Endothelial cell of umbilical vein (primary cell): ENCODE results near the gene ENDOD1. TPM values are rescaled to one million over a fixed set of nuclear protein-coding genes. Genes with fewer than 3 reads are reported as not detected.

Experiments used
- BruUV-seq: library from RNA; stranded (reverse); fragments of 400-500 nt; replicated peaks from 2 replicates; lab custom pipeline; 2021; lab: Mats Ljungman, UMichigan
- CTCF ChIA-PET: fragments of 300-600, 350-600 bp; sonication (Branson Sonifier 250); formaldehyde crosslinking; loops from one replicate; lab custom pipeline; 2021; ENCODE audit warnings: antibody characterized with exemption, inconsistent platforms; lab: Charles Lee
- POLR2A ChIA-PET: fragments of 300-600, 350-600 bp; sonication (Branson Sonifier 250); formaldehyde crosslinking; loops from one replicate; lab custom pipeline; 2021; ENCODE audit warnings: antibody characterized with exemption, inconsistent platforms; lab: Charles Lee
- DNase-seq: peaks from one replicate; pipeline ENCODE4 v3.0.0-alpha.2; 2011; ENCODE audit warnings: low read depth, low spot score
- FAIRE-seq: peaks from 2 replicates; lab custom pipeline; 2011; peaks lifted over from hg19 to GRCh38; lab: Jason Lieb, UNC
- H2AFZ ChIP-seq: 2 replicates; pipeline ENCODE4 v1.6.0; 2012; ENCODE audit warnings: low read depth, low read length, control low read depth, inconsistent platforms
- H3K27ac ChIP-seq: 2 replicates; pipeline ENCODE4 v1.5.1; 2011; ENCODE audit warnings: low read depth, mild to moderate bottlenecking, control low read depth, low read length, moderate library complexity; ENCODE audit not compliant: insufficient read depth
- H3K27me3 ChIP-seq, 2 experiments: 2 replicates each; pipeline versions ENCODE4 v1.6.0 to v1.6.1; 2011; ENCODE audit warnings: low read length in 2 of 2, mixed read lengths in 1 of 2; ENCODE audit not compliant: control insufficient read depth in 2 of 2, insufficient read depth in 2 of 2
- H3K36me3 ChIP-seq, 2 experiments: 2 replicates in 1 of 2; 3 replicates in 1 of 2; pipeline ENCODE4 v1.5.1; 2011; ENCODE audit warnings: low read length in 2 of 2, mild to moderate bottlenecking in 1 of 2, moderate library complexity in 1 of 2; ENCODE audit not compliant: control insufficient read depth in 2 of 2, insufficient read depth in 2 of 2; ENCODE audit errors: extremely low read depth in 1 of 2
- H3K4me1 ChIP-seq: 3 replicates; pipeline ENCODE4 v1.5.1; 2011; ENCODE audit warnings: mild to moderate bottlenecking, low read length; ENCODE audit not compliant: control insufficient read depth, insufficient read depth; ENCODE audit errors: extremely low read depth
- H3K4me2 ChIP-seq: 2 replicates; pipeline ENCODE4 v1.6.1; 2011; ENCODE audit warnings: low read length, control low read depth, mixed read lengths; ENCODE audit not compliant: insufficient read depth
- H3K4me3 ChIP-seq, 3 experiments: fragments of 200-600 bp in 1 of 3; sonication (generic), shearing (Covaris generic) in 1 of 3; replicated peaks in 1 of 3; 2 replicates each; pipeline ENCODE4 v1.5.1; 2011 to 2016; ENCODE audit warnings: control low read depth in 3 of 3, low read length in 3 of 3, mild to moderate bottlenecking in 2 of 3, inconsistent platforms in 1 of 3, low read depth in 1 of 3, moderate library complexity in 1 of 3; ENCODE audit not compliant: insufficient read depth in 1 of 3
- H3K79me2 ChIP-seq: 2 replicates; pipeline ENCODE4 v1.6.0; 2012; ENCODE audit warnings: low read length, inconsistent platforms; ENCODE audit not compliant: control insufficient read depth, insufficient read depth
- H3K9ac ChIP-seq: replicated peaks from 2 replicates; pipeline ENCODE3; 2011; ENCODE audit warnings: low read length, control low read depth; ENCODE audit not compliant: insufficient read depth; ENCODE audit errors: extremely low read depth
- H3K9me1 ChIP-seq: replicated peaks from 3 replicates; pipeline ENCODE4 v1.6.0; 2011; ENCODE audit warnings: mild to moderate bottlenecking, low read length; ENCODE audit not compliant: control insufficient read depth, insufficient read depth; ENCODE audit errors: extremely low read depth
- H3K9me3 ChIP-seq: replicated peaks from 2 replicates; pipeline ENCODE4 v1.5.1; 2012; ENCODE audit warnings: low read length, inconsistent platforms; ENCODE audit not compliant: control insufficient read depth, insufficient read depth
- H4K20me1 ChIP-seq: replicated peaks from 2 replicates; pipeline ENCODE3; 2011; ENCODE audit warnings: mild to moderate bottlenecking, low read length; ENCODE audit not compliant: control insufficient read depth, insufficient read depth; ENCODE audit errors: extremely low read depth
- CTCF ChIP-seq, 2 donors: IDR thresholded peaks; 1 replicate in 1 of 2; 2 replicates in 1 of 2; pipeline ENCODE4 v1.5.1; 2011; ENCODE audit warnings: low read length in 2 of 2, mild to moderate bottlenecking in 2 of 2, moderate library complexity in 2 of 2, control low read depth in 1 of 2, inconsistent platforms in 1 of 2, low read depth in 1 of 2; ENCODE audit not compliant: insufficient read depth in 1 of 2; ENCODE audit errors: extremely low read depth in 1 of 2
- EZH2 ChIP-seq: IDR thresholded peaks from 2 replicates; pipeline ENCODE4 v1.6.1; 2012; ENCODE audit warnings: borderline replicate concordance, low read depth, mild to moderate bottlenecking, moderate library complexity, low read length, inconsistent platforms; ENCODE audit not compliant: severe bottlenecking
- FOS ChIP-seq: IDR thresholded peaks from 2 replicates; pipeline ENCODE4 v1.6.1; 2011; ENCODE audit warnings: mild to moderate bottlenecking, low read length, moderate library complexity, borderline replicate concordance; ENCODE audit not compliant: insufficient read depth
- GATA2 ChIP-seq: IDR thresholded peaks from 2 replicates; pipeline ENCODE4 v1.7.0; 2011; ENCODE audit warnings: low read depth, mild to moderate bottlenecking, moderate library complexity, mixed read lengths, low read length; ENCODE audit not compliant: insufficient read length, insufficient read depth
- JUN ChIP-seq: IDR thresholded peaks from 2 replicates; pipeline ENCODE4 v1.6.1; 2011; ENCODE audit warnings: borderline replicate concordance, low read depth; ENCODE audit not compliant: insufficient read length, insufficient read depth
- MAX ChIP-seq: IDR thresholded peaks from 2 replicates; pipeline ENCODE4 v1.6.1; 2011; ENCODE audit not compliant: insufficient read depth, insufficient read length
- MYC ChIP-seq: IDR thresholded peaks from one replicate; pipeline ENCODE4 v1.6.1; 2011; ENCODE audit warnings: mild to moderate bottlenecking, low read depth, low read length
- POLR2A ChIP-seq: IDR thresholded peaks from 2 replicates; pipeline ENCODE4 v1.6.1; 2012; ENCODE audit warnings: low read depth, mild to moderate bottlenecking, control low read depth, low read length
- POLR2AphosphoS5 ChIP-seq: IDR thresholded peaks from 2 replicates; pipeline ENCODE4 v1.6.1; 2012; ENCODE audit warnings: low read depth, mild to moderate bottlenecking, control low read depth, low read length, moderate library complexity; ENCODE audit not compliant: insufficient read depth
- dilution Hi-C: fragments of 300-500 bp; cut with MboI; formaldehyde crosslinking; loops from one replicate; pipeline ENCODE4 v1.15.0; 2019; ENCODE audit warnings: low sequenced_read_pairs; ENCODE audit not compliant: extremely low pct_ligation_motif_present
- intact Hi-C: fragments of 100-400 bp; cut with micrococcal nuclease; formaldehyde crosslinking; loops from one replicate; pipeline ENCODE4 v1.10.0; 2022
- polyA plus RNA-seq, 4 experiments: library from polyadenylated mRNA; depleted of rRNA in 3 of 4; stranded (reverse) in 3 of 4; unstranded in 1 of 4; fragments of >200 nt; gene quantifications; 2 replicates each; pipeline versions ENCODE4 v1.2.1 to v1.2.3, GENCODE V29; 2011 to 2012; ENCODE audit warnings: missing spikeins in 1 of 4
- total RNA-seq: library from RNA; stranded (reverse); gene quantifications from 2 replicates; pipeline ENCODE4 v1.2.3, GENCODE V29; 2021

Gene ENDOD1
- total and polyA plus RNA-seq, 2 donors (not counting 3 experiments of a cell fraction or from before 2014, with no cell fraction given): 10.5 to 20.5 TPM

- no peaks in the 10 kb centered on the region for H3K9me3 ChIP-seq
- dilution Hi-C loops (no loop called here), intact Hi-C loops (no loop called here)
- no peaks in the 10 kb centered on the region for H3K36me3 ChIP-seq
- H3K9ac ChIP-seq: no peak overlapping the region
- H3K9me1 ChIP-seq: no peaks in the 10 kb centered on the region
- TF ChIP-seq EZH2 (no peak), POLR2A (no peak), FOS (no peak)
- no peak overlapping the region for H3K4me2 ChIP-seq
- FAIRE-seq: no peak
- no peaks in the 10 kb centered on the region for H4K20me1 ChIP-seq
- BruUV-seq: no TSS peak
- no peak for DNase-seq
- ChIA-PET POLR2A (no interaction called here), CTCF (interaction anchor here (0.6 to 6.7 kb wide), 8 partner anchors 10 to 1356 kb away, joined by 4 to 96 read pairs (median 19); partner anchors contain the start of gene ENDOD1)
- no peak overlapping the region for H2AFZ ChIP-seq
- H3K4me1 ChIP-seq: peaks cover 28% of the 10 kb centered on the region
- no peak overlapping the region for H3K4me3 ChIP-seq
- no peaks in the 10 kb centered on the region for H3K27me3 ChIP-seq
- no peak overlapping the region for H3K27ac ChIP-seq
- H3K79me2 ChIP-seq: peaks cover 16% of the 10 kb centered on the region
Measured at GRCh38 chr11:95070471-95070870, 19.2 kb upstream of the ENDOD1 start.

GRCh38 chr11:95072948-95073347, 16.7 kb upstream of the ENDOD1 start:
- ChIA-PET CTCF (interaction anchor here (0.8 to 6.7 kb wide), 8 partner anchors 8 to 632 kb away, joined by 3 to 91 read pairs (median 6); partner anchors contain the start of gene ENDOD1), POLR2A (no interaction called here)
- peaks cover 23% of the 10 kb centered on the region for H3K4me1 ChIP-seq

More at GRCh38 chr11:95072948-95073347, 16.7 kb upstream of the ENDOD1 start:
- H3K9ac ChIP-seq: no peak overlapping the region
- H3K36me3 ChIP-seq: no peaks in the 10 kb centered on the region
- H3K27ac ChIP-seq: no peak overlapping the region
- no peaks in the 10 kb centered on the region for H3K27me3 ChIP-seq
- TF ChIP-seq POLR2AphosphoS5: no peak
- TF ChIP-seq GATA2: no peak
- no peak for TF ChIP-seq JUN
- TF ChIP-seq MYC: no peak
- no peak for TF ChIP-seq EZH2
- TF ChIP-seq CTCF (IDR thresholded peaks at IDR 0.05; ENCODE audit: extremely low read depth in 1 of 2, insufficient read depth in 1 of 2, low read depth in 1 of 2, low read length in 2 of 2): no peak
- TF ChIP-seq FOS: no peak
- no peak for TF ChIP-seq MAX
- no peak for TF ChIP-seq POLR2A
- H3K79me2 ChIP-seq: peaks cover 11% of the 10 kb centered on the region
- H4K20me1 ChIP-seq: no peaks in the 10 kb centered on the region
- no peak overlapping the region for H3K4me2 ChIP-seq
- H2AFZ ChIP-seq: no peak overlapping the region
- intact Hi-C loops (no loop called here), dilution Hi-C loops (no loop called here)
- DNase-seq: no peak
- H3K9me3 ChIP-seq: no peaks in the 10 kb centered on the region
- H3K9me1 ChIP-seq: no peaks in the 10 kb centered on the region
- FAIRE-seq: no peak
- no peak overlapping the region for H3K4me3 ChIP-seq
- no TSS peak for BruUV-seq
